Measurements from ENCODE around the gene CLPX. TPM values are rescaled to one million over a fixed set of nuclear protein-coding genes. Genes with fewer than 3 reads are reported as not detected.
A peak's percentile ranks its signal among the peaks of the same experiment; 100 is the strongest.
"Not testable (repeated sequence)": the region's sequence is repeated elsewhere in the genome, so short reads cannot be mapped to it uniquely, and the experiment has no call there.

The CLPX gene
- total RNA-seq, 1 donor from 2014 or later, result 40.7 TPM

- no peak for DNase-seq (ENCODE audit: low read depth)
Observed at GRCh38 chr15:65175511-65175910, 9.6 kb downstream of the CLPX start.

GRCh38 chr15:65174509-65174908, 10.6 kb downstream of the CLPX start:
- no peak for DNase-seq (ENCODE audit: low read depth)

DNA sequence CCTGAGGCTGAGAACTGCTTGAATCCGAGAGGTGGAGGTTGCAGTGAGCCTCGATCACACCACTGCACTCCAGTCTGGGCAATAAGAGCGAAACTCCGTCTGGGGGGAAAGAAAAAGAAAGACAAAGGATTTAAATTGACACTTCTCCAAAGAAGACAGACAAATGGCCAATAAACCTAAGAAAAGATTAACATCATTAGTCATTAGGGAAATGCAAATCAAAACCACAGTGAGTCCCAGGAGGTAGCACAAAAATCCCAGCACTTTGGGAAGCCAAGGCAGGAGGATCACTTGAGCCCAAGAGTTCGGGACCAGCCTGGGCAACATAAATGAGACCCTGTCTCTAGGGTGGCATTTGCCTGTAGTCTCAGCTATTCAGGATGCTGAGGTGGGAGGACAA, 12.6 kb downstream of the CLPX start:
- DNase-seq (ENCODE audit: low read depth), result no peak

DNA sequence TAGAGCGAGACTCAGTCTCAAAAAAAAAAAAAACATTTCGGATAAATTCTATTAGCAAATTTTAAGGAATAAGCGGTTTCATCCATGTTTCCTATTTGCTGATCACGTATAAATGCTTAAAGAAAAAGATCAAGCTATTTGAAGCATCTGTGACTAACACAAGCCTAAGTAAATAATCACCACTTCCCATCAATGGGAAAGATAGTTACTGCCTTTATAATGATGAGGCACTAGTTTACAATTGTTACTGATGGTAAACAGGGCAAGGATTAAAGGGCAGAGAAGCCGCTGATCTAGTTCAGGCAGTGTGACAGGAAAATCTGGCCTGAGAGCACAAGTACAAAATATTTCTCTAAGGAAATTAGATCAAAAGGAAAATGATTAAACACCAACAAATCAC, 13.7 kb downstream of the CLPX start:
- DNase-seq (ENCODE audit: low read depth), result no peak

DNA sequence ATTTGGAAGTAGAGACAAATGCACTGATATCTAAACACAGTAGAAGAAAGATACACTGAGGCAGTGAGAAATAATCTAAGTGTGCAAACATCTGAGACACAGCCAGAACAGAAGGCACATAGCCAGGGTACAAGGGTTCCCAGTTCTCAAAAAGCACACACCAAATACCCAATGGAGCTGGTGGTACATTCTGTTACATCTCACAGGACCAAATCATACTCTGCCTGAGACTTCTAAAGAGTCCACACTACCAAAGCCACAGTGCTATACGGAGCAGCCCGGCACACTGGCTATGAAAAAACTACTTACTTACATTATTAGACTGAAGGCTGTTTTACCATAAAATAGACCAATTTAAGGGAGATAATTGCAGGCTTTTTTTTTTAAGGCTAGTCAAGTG, 19.3 kb downstream of the CLPX start:
- no peak for DNase-seq (ENCODE audit: low read depth)

GRCh38 chr15:65164139-65164538, 21.0 kb downstream of the CLPX start:
- no peak for DNase-seq (ENCODE audit: low read depth)

- DNase-seq (ENCODE audit: low read depth), result peak; percentile 49
Observed at GRCh38 chr15:65163041-65163440, 22.1 kb downstream of the CLPX start.

GRCh38 chr15:65156692-65157091, 28.4 kb downstream of the CLPX start:
- no peak for DNase-seq (ENCODE audit: low read depth)

DNA sequence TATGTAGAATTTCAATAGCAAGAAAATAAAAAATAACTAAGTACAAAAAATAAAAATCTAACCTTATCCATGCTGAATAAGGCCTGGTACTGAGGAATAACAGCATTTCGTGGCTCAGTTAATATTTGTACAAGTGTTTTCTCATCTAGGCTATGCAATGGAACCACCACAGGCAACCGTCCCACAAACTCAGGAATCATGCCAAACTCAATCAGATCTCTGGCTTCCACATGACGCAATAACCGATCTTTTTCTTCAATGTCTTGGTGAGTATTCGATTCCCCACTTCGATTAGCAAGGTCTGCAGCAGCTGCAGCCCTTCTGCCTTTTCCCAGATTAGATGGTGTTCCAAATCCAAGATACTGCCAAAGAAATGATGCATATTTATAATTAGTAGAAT, 30.4 kb downstream of the CLPX start:
- DNase-seq (ENCODE audit: low read depth), result no peak

GRCh38 chr15:65147902-65148301, 37.2 kb downstream of the CLPX start:
- DNase-seq (ENCODE audit: low read depth), result no peak

DNA sequence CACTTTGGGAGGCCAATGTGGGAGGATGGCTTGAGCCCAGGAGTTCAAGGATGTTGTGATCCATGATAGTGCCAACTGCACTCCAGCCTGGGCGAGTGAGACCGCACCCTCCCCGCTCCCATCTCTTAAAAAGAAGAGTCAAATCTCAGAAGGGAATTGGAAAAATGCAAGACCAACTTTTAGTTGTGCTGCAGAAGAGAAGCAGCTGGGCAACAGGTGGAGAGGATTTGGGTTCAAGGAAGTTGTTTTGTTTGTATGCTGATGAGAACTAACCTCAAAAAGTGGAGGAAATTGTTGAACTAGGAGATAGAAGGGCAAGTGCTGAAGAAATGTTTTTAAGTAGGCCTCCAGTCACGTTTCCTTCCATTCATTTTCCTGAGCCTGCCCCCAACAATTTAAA, 38.7 kb downstream of the CLPX start:
- DNase-seq (ENCODE audit: low read depth), result peak; percentile 46

- DNase-seq (ENCODE audit: low read depth), result not testable (repeated sequence)
Observed at GRCh38 chr15:65138631-65139030, 46.5 kb downstream of the CLPX start.

DNA sequence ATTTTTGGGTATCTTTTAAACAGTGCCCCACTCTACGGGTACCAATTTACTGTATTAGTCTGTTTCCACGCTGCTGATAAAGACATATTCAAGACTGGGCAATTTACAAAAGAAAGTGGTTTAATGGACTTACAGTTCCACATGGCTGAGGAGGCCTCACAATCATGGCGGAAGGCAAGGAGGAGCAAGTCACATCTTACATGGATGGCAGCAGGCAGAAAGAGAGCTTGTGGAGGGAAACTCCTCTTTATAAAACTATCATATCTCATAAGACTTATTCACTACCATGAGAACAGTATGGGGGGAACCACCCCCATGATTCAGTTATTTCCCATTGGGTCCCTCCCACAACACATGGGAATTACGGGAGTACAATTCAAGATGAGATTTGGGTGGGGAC, 47.2 kb downstream of the CLPX start:
- not testable (repeated sequence) for DNase-seq (ENCODE audit: low read depth)

GRCh38 chr15:65137089-65137488, 48.1 kb downstream of the CLPX start:
- not testable (repeated sequence) for DNase-seq (ENCODE audit: low read depth)

DNA sequence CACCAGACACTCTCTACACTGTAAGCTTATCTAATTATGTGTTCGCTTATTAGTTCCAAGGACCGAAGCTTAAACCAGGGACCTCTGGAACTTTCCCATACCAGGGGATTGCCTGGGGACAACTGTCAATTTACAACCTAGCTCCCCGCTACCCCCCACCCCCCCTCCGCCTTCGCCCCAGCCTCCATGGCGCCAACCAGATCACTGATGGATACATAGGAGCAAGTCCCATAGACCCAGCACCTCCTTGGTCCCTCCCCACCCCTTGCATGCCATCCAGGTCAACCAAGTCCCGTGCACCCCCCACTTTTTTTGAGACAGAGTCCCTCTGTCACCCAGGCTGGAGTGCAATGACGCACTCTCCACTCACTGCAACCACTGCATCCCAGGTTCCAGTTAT, 50.6 kb downstream of the CLPX start:
- DNase-seq (ENCODE audit: low read depth), result no peak

DNA sequence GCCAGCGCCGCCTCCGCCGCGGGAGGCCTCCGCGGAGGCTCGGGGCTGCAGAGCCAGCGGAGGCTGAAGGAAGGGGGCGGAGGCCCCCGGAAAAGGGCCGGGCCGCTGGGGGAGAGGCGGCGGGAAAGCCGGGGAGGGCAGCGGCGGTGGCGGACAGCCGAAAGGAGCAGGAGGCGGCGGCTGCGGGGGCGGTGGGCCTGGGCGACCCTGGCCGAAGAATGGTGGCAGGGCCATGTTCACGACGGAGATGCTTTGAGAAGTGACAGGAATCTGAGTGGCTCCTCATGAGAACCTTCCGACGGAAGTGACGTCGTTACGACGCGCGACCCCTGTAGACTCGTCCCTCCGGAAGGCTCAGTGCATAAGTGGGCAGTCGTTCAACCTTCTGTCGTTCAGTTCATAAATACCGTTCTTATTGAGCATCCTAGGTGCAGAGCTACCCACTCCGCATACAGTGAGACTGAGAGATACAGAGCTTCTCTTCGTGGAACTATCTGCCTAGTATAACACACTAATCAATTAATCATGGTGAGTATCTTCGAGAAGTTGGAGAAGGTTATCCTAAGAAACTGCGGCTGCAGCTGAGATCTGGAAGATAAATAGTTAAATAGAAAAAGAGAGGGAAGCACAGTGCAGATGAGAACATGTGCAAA, 51.5 kb downstream of the CLPX start, which contains the start of gene PDCD7:
Gene PDCD7, minus strand, starts transcription at position 261 of the 653 bp plus-strand sequence. Its CDS starts 27 bp downstream, at position 234.
- DNase-seq (ENCODE audit: low read depth), result peak; percentile 92

DNA sequence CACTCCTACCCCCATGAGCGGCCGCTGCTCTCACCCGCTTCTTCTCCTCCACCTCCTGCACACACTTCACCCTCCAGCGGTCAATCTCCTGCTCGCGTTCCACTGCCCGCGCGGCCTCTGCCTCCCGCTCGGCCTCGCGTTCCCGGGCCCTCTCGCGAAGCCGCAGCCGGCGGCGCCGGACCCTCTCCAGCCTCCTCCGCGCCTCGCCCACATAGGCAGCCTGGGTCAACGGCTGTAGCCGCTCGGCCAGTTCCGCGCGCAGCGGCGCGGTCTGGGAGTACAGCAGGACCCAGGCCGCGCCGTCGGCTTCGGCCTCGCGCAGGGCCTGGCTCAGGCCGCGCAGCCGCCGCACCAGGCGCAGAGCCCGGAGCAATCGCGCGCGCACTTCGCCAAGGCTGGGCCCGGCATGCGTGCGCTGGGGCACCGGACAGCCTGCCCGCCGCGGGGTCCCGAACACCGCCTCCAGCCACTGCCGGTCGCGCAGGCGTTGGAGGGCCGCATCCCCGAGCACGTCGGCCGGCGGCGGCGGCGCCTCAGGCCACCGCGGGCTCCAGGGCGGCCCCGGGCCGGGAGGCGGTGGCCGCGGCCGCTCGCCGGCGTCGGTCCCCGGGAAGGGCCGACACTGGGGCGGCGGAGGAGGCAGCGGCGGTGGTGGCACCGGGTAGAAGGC, 52.1 kb downstream of the CLPX start:
- peak; percentile 52 for DNase-seq (ENCODE audit: low read depth)

DNA sequence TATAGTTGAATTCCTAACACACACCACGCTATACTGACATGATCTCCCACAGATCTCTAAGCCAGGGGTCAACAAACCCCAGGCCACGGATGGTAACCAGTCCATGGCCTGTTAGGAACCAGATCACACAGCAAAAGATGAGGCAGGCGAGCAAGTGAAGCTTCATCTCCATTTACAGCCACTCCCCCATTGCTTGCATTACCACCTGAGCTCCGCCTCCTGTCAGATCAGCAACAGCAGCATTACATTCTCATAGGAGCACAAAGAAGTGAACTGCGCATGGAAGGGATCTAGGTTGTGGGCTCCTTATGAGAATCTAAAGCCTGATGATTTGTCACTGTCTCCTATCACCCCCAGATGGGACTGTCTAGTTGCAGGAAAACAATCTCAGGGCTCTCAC, 54.2 kb downstream of the CLPX start:
- no peak for DNase-seq (ENCODE audit: low read depth)

- peak; percentile 40 for DNase-seq (ENCODE audit: low read depth)
Observed at GRCh38 chr15:65115542-65115941, 69.6 kb downstream of the CLPX start.

DNA sequence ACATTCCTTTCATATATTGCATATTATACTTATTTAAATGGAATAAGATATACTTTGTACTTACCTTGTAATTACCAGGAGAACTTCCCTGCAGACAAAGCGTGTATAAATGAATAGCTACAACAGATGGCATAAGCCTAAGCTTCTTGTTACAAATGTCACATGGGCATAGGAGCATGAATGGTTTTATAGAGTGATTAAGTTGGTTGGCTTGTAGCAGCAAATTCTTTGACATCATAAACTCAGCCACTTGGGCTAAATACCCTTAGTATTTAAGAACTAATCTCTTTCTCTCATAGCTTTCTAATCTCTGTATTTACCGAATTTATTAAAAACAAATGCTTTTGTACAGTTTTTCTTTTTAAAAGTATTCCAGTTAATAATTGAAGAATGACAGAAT, 70.1 kb downstream of the CLPX start, which contains the start of gene UBAP1L:
Gene UBAP1L, minus strand, starts transcription at position 115 of the 400 bp plus-strand sequence. CDS start 8,985 bp downstream, outside the sequence.
- DNase-seq (ENCODE audit: low read depth), result peak; percentile 51

DNA sequence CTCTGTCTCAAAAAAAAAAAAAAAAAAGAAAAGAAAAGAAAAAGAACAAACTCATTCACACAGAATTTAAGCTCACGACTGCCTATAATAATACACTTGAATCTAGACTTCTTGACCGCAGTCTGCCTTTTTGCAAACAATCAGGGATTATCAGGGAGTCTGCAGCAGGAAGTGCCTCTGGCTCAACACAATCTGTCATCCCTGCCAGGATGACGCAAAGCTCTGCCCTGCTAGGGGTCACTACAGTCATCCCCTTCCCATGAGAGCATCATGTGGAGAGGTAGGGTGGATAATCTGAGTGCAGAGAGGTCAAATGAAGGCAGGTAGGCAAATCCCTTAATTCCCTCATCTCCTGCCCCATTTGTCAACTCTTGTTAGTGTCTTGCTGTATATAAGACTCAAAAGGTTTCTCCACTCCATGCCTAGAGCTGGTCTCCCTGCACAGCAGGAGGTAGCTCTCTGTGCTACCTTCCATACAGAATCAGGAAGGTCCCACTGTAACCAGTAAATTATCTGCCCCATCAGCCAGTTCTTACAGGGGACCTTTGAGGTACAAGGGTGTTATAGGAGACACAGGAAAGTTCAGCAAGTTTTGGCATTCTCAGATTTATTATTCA, 74.4 kb downstream of the CLPX start:
- no peak for DNase-seq (ENCODE audit: low read depth)

DNA sequence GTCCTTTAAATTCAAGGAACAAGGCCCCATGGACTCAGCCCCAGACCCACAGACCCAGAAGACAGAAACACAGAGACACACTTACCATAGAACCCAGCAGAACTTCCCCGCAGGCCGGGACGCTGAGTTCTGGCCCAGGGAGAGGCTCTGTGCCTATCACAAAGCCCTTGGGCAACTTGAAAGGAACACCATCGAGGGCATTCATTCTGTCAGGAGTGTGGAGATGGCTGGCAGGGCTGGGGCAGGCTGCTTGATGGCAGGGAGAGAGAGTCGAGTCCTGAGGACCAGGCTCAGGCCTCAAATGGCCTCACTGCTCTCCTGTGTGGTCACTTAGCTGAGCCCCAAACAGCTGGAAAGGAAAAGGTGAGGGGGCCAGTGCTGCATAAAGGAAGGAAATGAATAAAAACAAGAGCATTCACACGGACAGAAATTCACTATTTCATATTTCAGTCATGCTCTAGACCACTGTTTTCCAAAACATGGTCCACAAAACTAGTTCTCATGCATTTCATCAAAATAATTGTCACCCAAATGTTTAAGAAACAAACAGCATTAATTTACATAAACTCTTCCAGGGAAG, 79.0 kb downstream of the CLPX start:
- no peak for DNase-seq (ENCODE audit: low read depth)
